ENCODE measurements around the gene MLF2. TPM values are rescaled to one million over a fixed set of nuclear protein-coding genes. Genes with fewer than 3 reads are reported as not detected.

Gene MLF2
- total and polyA plus RNA-seq, 8 donors = 142 to 182 (median 162) TPM

GRCh38 chr12:6768990-6769389 is 16.0 kb upstream of the MLF2 start:
- intact Hi-C loops (cut with DNase I) = no loop called here
- Histone ChIP-seq H3K9me3 (no peaks in the 10 kb centered on the region), H3K4me3 (peak overlapping the region in 1 of 2 donors; percentile 83), H3K27me3 (peaks cover 0 to 58% of the 10 kb centered on the region in 2 donors), H3K27ac (peak overlapping the region in 1 of 2 donors; percentile 21), H3K4me1 (peaks cover 28 to 80% of the 10 kb centered on the region in 2 donors), H3K36me3 (peaks cover 0 to 19% of the 10 kb centered on the region in 2 donors)
- DNase-seq (peak in 1 of 4 donors; percentile 68), ATAC-seq (no peak)
- TF ChIP-seq, protein P1, sequence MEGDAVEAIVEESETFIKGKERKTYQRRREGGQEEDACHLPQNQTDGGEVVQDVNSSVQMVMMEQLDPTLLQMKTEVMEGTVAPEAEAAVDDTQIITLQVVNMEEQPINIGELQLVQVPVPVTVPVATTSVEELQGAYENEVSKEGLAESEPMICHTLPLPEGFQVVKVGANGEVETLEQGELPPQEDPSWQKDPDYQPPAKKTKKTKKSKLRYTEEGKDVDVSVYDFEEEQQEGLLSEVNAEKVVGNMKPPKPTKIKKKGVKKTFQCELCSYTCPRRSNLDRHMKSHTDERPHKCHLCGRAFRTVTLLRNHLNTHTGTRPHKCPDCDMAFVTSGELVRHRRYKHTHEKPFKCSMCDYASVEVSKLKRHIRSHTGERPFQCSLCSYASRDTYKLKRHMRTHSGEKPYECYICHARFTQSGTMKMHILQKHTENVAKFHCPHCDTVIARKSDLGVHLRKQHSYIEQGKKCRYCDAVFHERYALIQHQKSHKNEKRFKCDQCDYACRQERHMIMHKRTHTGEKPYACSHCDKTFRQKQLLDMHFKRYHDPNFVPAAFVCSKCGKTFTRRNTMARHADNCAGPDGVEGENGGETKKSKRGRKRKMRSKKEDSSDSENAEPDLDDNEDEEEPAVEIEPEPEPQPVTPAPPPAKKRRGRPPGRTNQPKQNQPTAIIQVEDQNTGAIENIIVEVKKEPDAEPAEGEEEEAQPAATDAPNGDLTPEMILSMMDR (IDR thresholded peaks at IDR 0.05) = no peak

DNA sequence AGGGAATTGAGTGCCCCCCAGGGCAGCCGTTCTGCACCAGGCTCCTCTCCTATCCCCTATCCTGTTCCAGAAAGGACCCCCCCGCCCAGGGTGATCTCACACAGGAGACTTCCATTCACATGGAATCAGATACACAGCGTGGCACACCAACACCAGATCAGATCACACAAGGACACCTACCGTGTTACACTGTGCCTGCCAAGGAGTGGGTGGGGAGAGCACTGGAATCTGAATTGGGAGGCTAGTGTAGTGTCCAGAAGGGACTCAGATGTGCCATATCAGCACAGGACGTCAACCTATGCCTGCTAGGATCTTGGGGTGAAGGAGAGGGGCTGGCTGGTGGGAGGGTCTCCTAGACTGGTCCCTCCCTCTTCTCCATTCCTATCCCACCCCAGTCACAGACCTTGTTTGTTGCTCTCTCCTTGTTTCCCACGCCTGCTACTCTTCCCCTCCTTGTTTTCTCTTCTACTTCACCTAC is 15.5 kb upstream of the MLF2 start:
- no peak for DNase-seq
- TF ChIP-seq, protein P1 (IDR thresholded peaks at IDR 0.05) = no peak
- H3K27me3 ChIP-seq = peaks cover 0 to 58% of the 10 kb centered on the region in 2 donors
- H3K4me1 ChIP-seq = peaks cover 32 to 85% of the 10 kb centered on the region in 2 donors
- peak overlapping the region; percentile 5 to 21 for H3K27ac ChIP-seq
- no peaks in the 10 kb centered on the region for H3K9me3 ChIP-seq
- H3K4me3 ChIP-seq = peak overlapping the region; percentile 79 to 83
- intact Hi-C loops (cut with DNase I) = no loop called here
- no peak for ATAC-seq
- peaks cover 0 to 19% of the 10 kb centered on the region in 2 donors for H3K36me3 ChIP-seq

DNA sequence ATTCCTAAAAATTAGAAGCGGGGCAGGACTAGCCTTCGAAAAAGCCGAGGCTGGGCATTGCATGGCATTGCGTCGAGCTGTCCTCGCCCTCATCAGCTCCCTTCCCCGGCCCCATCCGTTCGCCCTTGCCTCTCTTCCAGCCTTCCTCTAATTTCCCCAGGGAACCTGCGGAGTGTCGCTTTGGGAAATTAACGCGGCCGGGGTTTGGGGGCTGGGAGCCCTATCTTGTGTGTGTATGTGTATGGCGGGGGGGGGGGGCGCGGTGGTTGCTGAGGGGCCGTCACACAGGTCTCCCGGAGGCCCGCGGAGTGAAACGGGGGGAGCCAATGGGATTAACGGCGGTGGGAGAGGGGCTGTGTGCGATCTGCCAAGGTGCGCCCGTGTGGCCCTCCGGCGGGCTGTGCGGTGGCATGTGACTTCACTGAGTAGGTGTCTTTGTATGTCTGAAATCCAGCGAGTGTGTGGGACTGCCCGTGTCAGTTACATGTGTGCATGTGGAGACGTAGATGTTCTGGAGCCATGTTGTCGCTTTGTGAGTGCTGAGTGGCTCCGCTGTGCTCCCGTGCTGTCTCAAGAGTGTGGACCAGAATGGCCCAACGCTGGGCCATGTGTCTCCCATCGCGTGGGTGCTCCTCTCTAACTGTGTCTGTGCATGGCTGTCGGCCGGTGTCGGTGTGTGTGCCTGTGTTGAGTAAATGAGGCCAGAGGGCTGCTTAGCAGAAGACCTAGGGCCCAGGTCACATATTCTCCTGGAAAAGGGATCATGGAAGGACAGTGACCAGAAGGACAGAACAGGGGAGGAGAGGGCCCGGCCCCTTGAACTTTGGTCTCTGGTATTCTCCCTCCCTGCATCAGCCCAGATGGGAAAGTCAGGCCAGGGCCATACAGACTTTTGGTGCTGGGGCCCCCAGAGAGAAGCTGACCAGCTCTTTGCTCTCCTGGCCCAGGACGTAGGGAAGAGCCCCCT is 14.7 kb upstream of the MLF2 start:
- Histone ChIP-seq H3K4me3 (peak overlapping the region; percentile 79 to 83), H3K9me3 (no peaks in the 10 kb centered on the region), H3K4me1 (peaks cover 35 to 83% of the 10 kb centered on the region in 2 donors), H3K27ac (peak overlapping the region; percentile 81 to 95), H3K27me3 (peaks cover 0 to 53% of the 10 kb centered on the region in 2 donors), H3K36me3 (peaks cover 0 to 19% of the 10 kb centered on the region in 2 donors)
- TF ChIP-seq, protein P1 (IDR thresholded peaks at IDR 0.05) = no peak
- intact Hi-C loops (cut with DNase I) = no loop called here
- DNase-seq (no peak), ATAC-seq (no peak)

- peak overlapping the region; percentile 81 to 95 for H3K27ac ChIP-seq
- TF ChIP-seq, protein P1 (IDR thresholded peaks at IDR 0.05) = peak; percentile 48 to 63
- ATAC-seq = peak; percentile 66
- peak in 3 of 4 donors; percentile 86 to 97 (median 87) for DNase-seq
- no peaks in the 10 kb centered on the region for H3K9me3 ChIP-seq
- H3K4me1 ChIP-seq = peaks cover 34 to 74% of the 10 kb centered on the region in 2 donors
- intact Hi-C loops (cut with DNase I) = no loop called here
- peaks cover 0 to 19% of the 10 kb centered on the region in 2 donors for H3K36me3 ChIP-seq
- peak overlapping the region; percentile 79 to 83 for H3K4me3 ChIP-seq
- peaks cover 0 to 44% of the 10 kb centered on the region in 2 donors for H3K27me3 ChIP-seq
These were observed 13.9 kb upstream of the MLF2 start for GRCh38 chr12:6766651-6767349.
